ENCODE data around the gene TERT. TPM values are rescaled to one million over a fixed set of nuclear protein-coding genes. Genes with fewer than 3 reads are reported as not detected.

TERT gene
- total and polyA plus RNA-seq, 2 of the 8 experiments (the other 6 are each of a cell fraction or from before 2014, with no cell fraction given), result 13.1 to 23.1 TPM

Small RNA genes lying within 50 kb of the gene (microRNA-seq; reads per million reads assigned to microRNA genes)
- gene MIR4457 (ENCODE audit: borderline microRNAs expressed in 2 of 2, borderline number of aligned reads in 2 of 2, borderline replicate concordance in 1 of 2), result 0 to 0.20 reads per million in 2 experiments

Small RNA genes lying within 50 kb of the gene (small RNA-seq; reads per million reads assigned to genes)
- gene MIR4457 (ENCODE audit: insufficient read depth), result not detected

Other genes with a start within 250 kb of the TERT start
- 38.6 and 39.7 TPM in 2 replicates for gene SLC12A7, start 183.0 kb downstream of the TERT start, total RNA-seq (2021; fragmentation: NEBNext Ultra II Directional; extraction: Animal tissue kit (Norgen Biotek cat#: 25700))
- gene SLC12A7, start 183.0 kb downstream of the TERT start, polyA plus RNA-seq (2011; rRNA removed), result 23.5 and 37.5 TPM in 2 replicates
- not detected in 2 replicates for gene SLC6A19, start 93.5 kb downstream of the TERT start, total RNA-seq (2021; fragmentation: NEBNext Ultra II Directional; extraction: Animal tissue kit (Norgen Biotek cat#: 25700))
- gene SLC6A19, start 93.5 kb downstream of the TERT start, polyA plus RNA-seq (2011; rRNA removed), result 0.02 and 0.03 TPM in 2 replicates
- gene SLC6A18, start 69.7 kb downstream of the TERT start, total RNA-seq (2021; fragmentation: NEBNext Ultra II Directional; extraction: Animal tissue kit (Norgen Biotek cat#: 25700)), result not detected in 2 replicates
- 0.03 TPM in 1 of 2 replicates, not detected in the other for gene SLC6A18, start 69.7 kb downstream of the TERT start, polyA plus RNA-seq (2011; rRNA removed)
- 102 and 109 TPM in 2 replicates for gene CLPTM1L, start 50.0 kb upstream of the TERT start, total RNA-seq (2021; fragmentation: NEBNext Ultra II Directional; extraction: Animal tissue kit (Norgen Biotek cat#: 25700))
- gene CLPTM1L, start 50.0 kb upstream of the TERT start, polyA plus RNA-seq (2011; rRNA removed), result 119 and 122 TPM in 2 replicates
- 0.46 and 0.48 TPM in 2 replicates for gene SLC6A3, start 150.4 kb upstream of the TERT start, total RNA-seq (2021; fragmentation: NEBNext Ultra II Directional; extraction: Animal tissue kit (Norgen Biotek cat#: 25700))
- 0.86 and 0.91 TPM in 2 replicates for gene SLC6A3, start 150.4 kb upstream of the TERT start, polyA plus RNA-seq (2011; rRNA removed)
- 260 and 266 TPM in 2 replicates for gene LPCAT1, start 228.9 kb upstream of the TERT start, total RNA-seq (2021; fragmentation: NEBNext Ultra II Directional; extraction: Animal tissue kit (Norgen Biotek cat#: 25700))
- gene LPCAT1, start 228.9 kb upstream of the TERT start, polyA plus RNA-seq (2011; rRNA removed), result 107 and 168 TPM in 2 replicates